HG03432 (cell line): Measurements from ENCODE around the gene CTPS1.

Experiments used
- ATAC-seq: cut with Tn5 transposase; IDR thresholded peaks from one replicate; pipeline ENCODE4 v1.9.1; 2021; ENCODE audit warnings: mild to moderate bottlenecking, moderate library complexity; ENCODE audit not compliant: unreplicated experiment

The CTPS1 gene

DNA sequence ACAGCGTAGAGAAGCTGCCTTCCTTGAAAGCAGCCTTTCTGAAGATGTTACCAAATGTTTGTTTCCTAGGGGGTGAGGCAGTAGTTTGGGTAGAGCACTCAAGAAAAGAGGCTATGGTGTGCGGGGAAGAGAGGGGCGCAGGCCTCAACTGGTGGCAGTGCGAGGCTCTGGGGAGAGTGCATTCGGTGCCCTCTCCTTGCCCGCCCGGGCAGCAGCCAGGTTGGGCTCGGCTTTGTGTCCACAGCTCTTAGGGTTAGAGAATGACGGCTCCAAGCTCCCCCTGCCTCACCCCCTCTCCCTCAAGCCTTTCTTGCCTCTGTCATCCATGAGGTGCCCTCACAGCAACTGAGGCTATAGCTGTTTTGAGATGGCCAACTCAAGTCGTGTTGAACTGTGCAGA lies 42.9 kb downstream of the CTPS1 start:
- no peak for ATAC-seq

GRCh38 chr1:41023279-41023990 lies 43.9 kb downstream of the CTPS1 start:
- no peak for ATAC-seq

- no peak for ATAC-seq
Measured at GRCh38 chr1:41024953-41025352, 45.5 kb downstream of the CTPS1 start.

GRCh38 chr1:41025979-41026819 lies 46.7 kb downstream of the CTPS1 start:
- no peak for ATAC-seq

DNA sequence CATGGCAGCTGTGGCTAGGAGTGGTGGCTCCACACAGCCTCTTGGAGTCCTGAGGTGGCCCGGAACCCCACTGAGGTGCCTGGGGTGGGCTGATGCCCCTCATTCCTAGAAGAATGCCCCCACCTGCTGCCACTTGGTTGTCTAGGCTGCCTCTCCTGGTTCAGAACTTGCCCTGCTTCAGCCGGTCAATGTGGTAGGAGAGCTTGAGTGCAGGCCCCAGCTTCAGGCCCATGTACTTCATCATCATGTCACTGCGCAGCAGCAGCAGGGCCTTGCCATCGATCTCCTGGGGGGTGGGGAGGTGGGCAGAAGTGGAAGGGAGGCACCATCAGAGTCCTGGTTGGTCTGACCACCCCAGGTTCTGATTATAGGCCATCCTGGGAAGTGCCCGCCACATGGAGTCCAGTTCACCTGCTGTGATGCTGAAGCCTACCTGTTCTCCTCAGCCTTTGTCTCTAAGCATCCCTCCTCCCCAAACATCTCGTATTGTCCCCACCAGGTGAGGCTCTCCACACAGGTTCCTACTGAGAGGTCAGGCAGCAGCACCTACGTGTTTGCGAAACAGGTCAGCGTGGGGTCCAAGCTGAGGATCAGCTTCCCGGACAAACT lies 48.6 kb downstream of the CTPS1 start:
- ATAC-seq, result no peak

GRCh38 chr1:41030872-41031616 lies 51.5 kb downstream of the CTPS1 start:
- no peak for ATAC-seq

DNA sequence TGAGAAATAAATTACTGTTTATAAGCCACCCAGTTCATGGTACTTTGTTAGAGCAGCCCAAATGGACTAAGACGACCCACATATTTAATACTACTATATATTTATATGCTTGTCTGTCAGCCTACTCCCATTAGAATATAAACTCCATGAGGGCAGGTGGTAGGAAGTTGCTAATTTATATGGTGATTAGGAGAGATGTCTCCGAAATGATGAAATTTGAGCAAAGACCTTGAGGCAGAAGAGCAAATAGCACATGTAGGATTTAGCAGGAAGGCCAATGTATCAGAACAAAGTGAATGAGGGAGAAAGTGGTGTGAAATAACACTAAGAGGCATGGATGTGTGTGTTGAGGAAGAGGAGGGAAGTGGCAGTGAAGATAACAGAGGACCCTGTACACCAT lies 52.7 kb downstream of the CTPS1 start:
- no peak for ATAC-seq

GRCh38 chr1:41033272-41033671 lies 53.8 kb downstream of the CTPS1 start:
- no peak for ATAC-seq

- ATAC-seq, result no peak
Measured at GRCh38 chr1:41037116-41037903, 57.8 kb downstream of the CTPS1 start.

DNA sequence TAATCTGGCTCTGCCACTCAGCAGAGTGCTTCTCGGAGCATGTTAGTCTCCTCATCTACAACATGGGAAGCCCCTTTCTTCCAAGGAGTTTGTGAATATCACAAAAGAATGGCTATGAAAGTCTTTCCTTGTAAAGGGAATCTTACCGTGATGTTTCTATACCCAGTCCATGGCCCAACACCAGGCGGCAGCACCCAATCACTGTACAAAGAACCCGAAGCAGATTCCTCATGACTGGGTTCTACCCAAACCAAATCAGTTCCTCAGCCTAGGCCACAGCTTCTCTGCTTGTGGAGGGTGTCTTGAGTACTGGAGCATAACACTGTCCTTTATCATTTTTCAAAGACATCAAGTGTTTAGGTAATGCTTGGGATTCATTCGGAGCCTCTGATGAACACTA lies 58.6 kb downstream of the CTPS1 start:
- no peak for ATAC-seq

- no peak for ATAC-seq
Measured at GRCh38 chr1:41041614-41042270, 62.2 kb downstream of the CTPS1 start.

DNA sequence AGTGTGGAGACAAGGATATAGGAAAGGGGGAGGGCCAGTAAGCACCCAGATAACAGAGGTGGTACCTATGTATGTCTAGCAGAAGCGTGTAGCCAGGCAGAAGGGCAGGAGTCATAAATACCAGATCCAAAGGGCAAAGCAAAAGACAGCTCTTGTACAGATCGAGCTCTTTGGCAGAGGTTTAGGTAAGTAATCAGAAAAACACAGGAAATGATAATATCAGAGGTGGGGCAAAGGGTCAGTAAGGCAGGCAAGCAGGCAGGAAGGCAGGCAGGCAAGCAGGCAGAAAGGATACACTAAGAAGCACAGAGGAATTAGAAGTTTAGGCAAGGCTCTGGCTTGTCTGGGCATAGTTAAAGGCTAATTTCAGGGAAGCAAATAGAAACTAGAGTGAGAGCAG lies 64.7 kb downstream of the CTPS1 start:
- no peak for ATAC-seq

GRCh38 chr1:41045740-41046139 lies 66.2 kb downstream of the CTPS1 start:
- ATAC-seq, result no peak

GRCh38 chr1:41046347-41046775 lies 66.9 kb downstream of the CTPS1 start:
- no peak for ATAC-seq

GRCh38 chr1:41048540-41048939 lies 69.0 kb downstream of the CTPS1 start:
- ATAC-seq, result no peak

DNA sequence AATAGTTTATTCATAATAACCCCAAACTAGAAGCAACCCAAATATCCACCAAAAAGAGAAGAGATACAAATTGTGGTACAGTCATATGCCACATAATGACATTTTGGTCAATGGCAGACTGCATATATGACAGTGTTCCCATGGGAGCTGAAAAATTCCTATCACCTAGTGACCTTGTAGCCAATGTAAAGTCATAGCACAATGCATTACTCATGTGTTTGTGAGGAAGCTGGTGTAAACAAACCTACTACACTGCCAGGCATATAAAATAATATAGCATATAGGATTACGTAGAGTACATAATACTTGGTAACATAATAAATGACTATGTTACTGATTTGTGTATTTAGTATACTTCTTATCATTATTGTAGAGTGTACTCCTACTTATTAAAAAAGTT lies 71.5 kb downstream of the CTPS1 start:
- no peak for ATAC-seq

- no peak for ATAC-seq
Measured at GRCh38 chr1:41053316-41053715, 73.8 kb downstream of the CTPS1 start.

DNA sequence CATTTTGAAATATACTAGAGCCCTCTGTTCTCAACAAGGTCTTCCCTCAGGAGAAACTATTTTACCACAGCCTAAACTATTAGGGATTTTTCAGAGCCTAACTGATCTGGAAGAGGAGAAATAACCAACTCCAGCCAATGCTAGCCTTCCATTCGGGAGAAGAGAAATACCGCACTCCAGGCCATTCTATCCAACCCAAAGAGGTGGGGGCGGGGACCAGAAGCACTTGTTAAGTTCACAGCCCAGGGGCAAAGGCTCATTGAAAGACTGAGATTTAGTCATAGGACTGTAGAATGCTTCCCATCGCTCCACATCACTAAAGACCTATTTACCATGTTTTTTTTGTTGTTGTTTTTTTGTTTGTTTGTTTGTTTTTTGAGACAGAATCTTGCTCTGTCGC lies 77.4 kb downstream of the CTPS1 start:
- ATAC-seq, result no peak
